Calu3 (cell line): ENCODE data around the gene SLC3A2. TPM values are rescaled to one million over a fixed set of nuclear protein-coding genes. Genes with fewer than 3 reads are reported as not detected.

Experiments
- BruUV-seq: library from RNA; stranded (reverse); fragments of 400-500 nt; replicated peaks from 2 replicates; lab custom pipeline; 2021; lab: Mats Ljungman, UMichigan
- CTCF ChIA-PET: fragments of 300-600 bp; sonication (Branson Sonifier 250); formaldehyde crosslinking; loops from one replicate; lab custom pipeline; 2022; ENCODE audit warnings: antibody characterized with exemption; lab: Charles Lee
- DNase-seq: peaks from one replicate; pipeline ENCODE4 v3.0.0; 2022
- H3K27ac Mint-ChIP-seq: one replicate; pipeline ENCODE4 v1.8.0; 2022; ENCODE audit warnings: mixed read lengths; ENCODE audit not compliant: unreplicated experiment
- H3K27me3 Mint-ChIP-seq: one replicate; pipeline ENCODE4 v1.8.0; 2022; ENCODE audit warnings: mixed read lengths; ENCODE audit not compliant: unreplicated experiment
- H3K36me3 Mint-ChIP-seq: one replicate; pipeline ENCODE4 v1.8.0; 2022; ENCODE audit warnings: mild to moderate bottlenecking, moderate library complexity, mixed read lengths; ENCODE audit not compliant: insufficient read depth, unreplicated experiment
- H3K4me1 Mint-ChIP-seq: one replicate; pipeline ENCODE4 v1.8.0; 2022; ENCODE audit warnings: mild to moderate bottlenecking, low read depth, mixed read lengths; ENCODE audit not compliant: unreplicated experiment
- H3K4me3 Mint-ChIP-seq: one replicate; pipeline ENCODE4 v1.8.0; 2022; ENCODE audit warnings: mild to moderate bottlenecking, low read depth, moderate library complexity, mixed read lengths; ENCODE audit not compliant: unreplicated experiment
- H3K9me3 Mint-ChIP-seq: one replicate; pipeline ENCODE4 v1.8.0; 2022; ENCODE audit warnings: low read depth, mixed read lengths; ENCODE audit not compliant: unreplicated experiment
- intact Hi-C: fragments of 100-400 bp; cut with micrococcal nuclease; formaldehyde crosslinking; loops from one replicate; pipeline ENCODE4 v1.10.0; 2022; ENCODE audit not compliant: unreplicated experiment
- total RNA-seq: library from RNA; stranded (reverse); gene quantifications from 2 replicates; pipeline ENCODE4 v1.2.3, GENCODE V29; 2022
- TF ChIP-seq, protein P1 (sequence below): fragments of 200-600 bp; IDR thresholded peaks from one replicate; pipeline ENCODE4 v1.8.0; 2022; ENCODE audit warnings: antibody characterized with exemption; ENCODE audit not compliant: unreplicated experiment

SLC3A2 gene
- total RNA-seq, 1 experiment from 2014 or later: 444 TPM

DNA sequence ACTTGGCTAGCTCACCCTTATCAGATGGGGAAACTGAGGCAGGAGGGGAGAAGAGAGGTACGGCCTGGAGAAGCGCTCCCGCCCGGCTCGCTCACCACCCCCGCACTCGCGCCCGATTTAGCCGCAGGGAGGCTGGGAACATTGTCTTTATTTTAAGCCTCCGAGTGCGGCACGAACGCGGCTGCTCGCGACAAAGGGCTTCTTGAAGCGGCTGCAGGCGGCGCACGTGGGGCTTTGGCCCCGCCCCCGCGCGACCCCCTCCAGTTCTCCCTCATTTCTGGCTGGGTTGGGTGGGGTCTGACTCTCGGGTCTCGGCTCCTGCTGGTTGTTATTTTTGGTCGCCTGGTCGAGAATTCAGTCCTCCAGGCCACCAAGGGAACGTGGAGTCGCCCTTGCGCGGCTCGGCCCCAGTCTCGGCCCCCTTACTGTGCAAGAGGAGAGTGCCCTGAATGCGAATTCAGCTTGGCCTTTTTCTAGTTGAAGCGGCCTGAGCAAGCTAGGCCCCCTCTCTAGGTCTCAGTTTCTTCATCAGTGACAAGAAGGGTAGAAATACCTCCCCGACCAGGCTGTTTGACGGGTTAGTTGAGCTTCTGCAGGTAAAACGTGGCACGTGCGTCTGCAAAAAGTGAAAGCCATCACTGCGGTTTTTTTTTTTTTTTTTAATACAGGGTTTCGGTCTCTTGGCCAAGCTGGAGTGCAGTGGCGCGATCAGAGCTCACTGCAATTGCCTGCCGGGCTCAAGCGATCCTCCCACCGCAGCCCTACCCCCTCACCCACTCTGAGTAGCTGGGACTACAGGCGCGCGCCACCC, 43.1 kb downstream of the SLC3A2 start:
- CTCF ChIA-PET: interaction anchor here (0.6 to 1.1 kb wide), 9 partner anchors 13 to 1433 kb away, joined by 3 to 7 read pairs (median 3); no protein-coding TSS in a partner anchor
- H3K9me3 Mint-ChIP-seq: no peaks in the 10 kb centered on the region
- no peaks in the 10 kb centered on the region for H3K36me3 Mint-ChIP-seq
- H3K27me3 Mint-ChIP-seq: peaks cover 98% of the 10 kb centered on the region
- intact Hi-C loops: no loop called here
- H3K4me3 Mint-ChIP-seq: peak overlapping the region; percentile 17
- TF ChIP-seq, protein P1, sequence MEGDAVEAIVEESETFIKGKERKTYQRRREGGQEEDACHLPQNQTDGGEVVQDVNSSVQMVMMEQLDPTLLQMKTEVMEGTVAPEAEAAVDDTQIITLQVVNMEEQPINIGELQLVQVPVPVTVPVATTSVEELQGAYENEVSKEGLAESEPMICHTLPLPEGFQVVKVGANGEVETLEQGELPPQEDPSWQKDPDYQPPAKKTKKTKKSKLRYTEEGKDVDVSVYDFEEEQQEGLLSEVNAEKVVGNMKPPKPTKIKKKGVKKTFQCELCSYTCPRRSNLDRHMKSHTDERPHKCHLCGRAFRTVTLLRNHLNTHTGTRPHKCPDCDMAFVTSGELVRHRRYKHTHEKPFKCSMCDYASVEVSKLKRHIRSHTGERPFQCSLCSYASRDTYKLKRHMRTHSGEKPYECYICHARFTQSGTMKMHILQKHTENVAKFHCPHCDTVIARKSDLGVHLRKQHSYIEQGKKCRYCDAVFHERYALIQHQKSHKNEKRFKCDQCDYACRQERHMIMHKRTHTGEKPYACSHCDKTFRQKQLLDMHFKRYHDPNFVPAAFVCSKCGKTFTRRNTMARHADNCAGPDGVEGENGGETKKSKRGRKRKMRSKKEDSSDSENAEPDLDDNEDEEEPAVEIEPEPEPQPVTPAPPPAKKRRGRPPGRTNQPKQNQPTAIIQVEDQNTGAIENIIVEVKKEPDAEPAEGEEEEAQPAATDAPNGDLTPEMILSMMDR: no peak
- no TSS peak for BruUV-seq
- DNase-seq: peak; percentile 17
- no peak overlapping the region for H3K27ac Mint-ChIP-seq
- peaks cover 19% of the 10 kb centered on the region for H3K4me1 Mint-ChIP-seq

DNA sequence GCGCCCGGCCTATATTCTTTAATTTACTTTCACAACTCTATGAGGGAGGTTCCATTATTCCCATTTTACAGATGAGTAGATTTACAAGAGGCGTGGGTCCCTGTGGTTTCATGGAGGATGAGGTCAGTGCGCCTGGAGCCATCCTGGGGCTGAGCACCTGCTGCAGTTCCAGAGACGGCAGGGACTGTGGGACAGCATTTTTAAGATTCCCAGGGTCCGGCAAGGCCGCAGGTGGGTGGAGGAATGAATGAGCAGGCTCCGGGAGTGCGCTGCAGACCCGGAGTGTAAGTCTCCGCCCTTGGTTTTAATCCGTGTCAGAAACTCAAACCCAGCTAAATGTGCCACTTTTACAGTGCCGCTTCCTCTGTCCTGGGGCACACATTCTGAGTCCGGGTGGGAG, 44.6 kb downstream of the SLC3A2 start:
- Mint-ChIP-seq H3K27ac (no peak overlapping the region), H3K36me3 (no peaks in the 10 kb centered on the region), H3K4me3 (peak overlapping the region; percentile 21), H3K27me3 (peaks cover 98% of the 10 kb centered on the region), H3K9me3 (no peaks in the 10 kb centered on the region), H3K4me1 (peaks cover 19% of the 10 kb centered on the region)
- intact Hi-C loops: no loop called here
- no TSS peak for BruUV-seq
- no peak for DNase-seq
- CTCF ChIA-PET: no interaction called here
- TF ChIP-seq, protein P1: no peak

DNA sequence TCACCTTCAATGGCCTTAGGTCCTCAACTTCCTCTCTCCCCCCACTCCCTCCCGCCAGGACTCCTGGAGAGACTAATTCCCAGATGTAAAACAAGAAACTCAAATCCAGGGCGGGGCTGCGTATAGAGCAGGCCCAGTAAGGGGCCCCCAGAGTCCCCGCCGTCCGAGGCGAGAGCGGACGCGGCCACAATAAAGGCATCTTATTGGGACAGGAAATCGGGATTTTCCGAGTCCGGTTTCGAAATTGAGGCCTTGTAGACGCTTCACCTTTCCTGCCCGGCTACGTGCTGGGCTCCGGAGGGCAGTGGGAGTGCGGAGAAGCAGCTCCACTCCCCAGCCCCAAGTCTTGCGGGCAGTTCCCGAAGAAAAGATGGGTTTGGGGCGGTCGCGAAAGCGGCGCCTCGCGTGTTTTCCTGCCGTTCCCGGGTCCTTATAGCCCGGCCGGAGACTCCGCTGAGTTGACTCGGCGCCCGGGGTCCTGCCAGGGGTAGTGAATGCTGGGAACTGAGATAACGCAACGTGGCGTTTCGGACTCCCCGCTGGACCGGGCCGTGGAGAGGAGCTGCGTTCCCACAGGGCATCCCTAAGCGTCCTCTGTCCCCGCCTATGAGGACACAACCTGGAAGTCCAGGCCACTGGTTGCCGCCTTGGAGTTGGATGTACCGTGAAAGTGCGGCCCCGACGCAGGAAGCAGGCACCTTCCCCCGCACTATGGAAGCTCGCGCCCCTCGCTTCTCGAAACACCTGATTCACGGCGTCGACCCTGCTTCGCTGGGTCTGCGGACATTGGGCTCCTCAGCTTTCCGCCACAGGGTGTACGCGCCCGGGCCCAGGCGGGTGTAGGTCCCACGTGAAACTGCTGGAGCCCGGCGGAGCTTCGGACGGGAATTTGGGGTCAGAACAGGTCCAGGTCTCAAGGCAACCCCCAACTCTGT, 45.3 kb downstream of the SLC3A2 start:
- DNase-seq: no peak
- peak overlapping the region; percentile 21 for H3K4me3 Mint-ChIP-seq
- no TSS peak for BruUV-seq
- TF ChIP-seq, protein P1: no peak
- H3K4me1 Mint-ChIP-seq: peaks cover 18% of the 10 kb centered on the region
- H3K27ac Mint-ChIP-seq: no peak overlapping the region
- H3K27me3 Mint-ChIP-seq: peaks cover 98% of the 10 kb centered on the region
- CTCF ChIA-PET: no interaction called here
- no peaks in the 10 kb centered on the region for H3K9me3 Mint-ChIP-seq
- intact Hi-C loops: no loop called here
- no peaks in the 10 kb centered on the region for H3K36me3 Mint-ChIP-seq

DNA sequence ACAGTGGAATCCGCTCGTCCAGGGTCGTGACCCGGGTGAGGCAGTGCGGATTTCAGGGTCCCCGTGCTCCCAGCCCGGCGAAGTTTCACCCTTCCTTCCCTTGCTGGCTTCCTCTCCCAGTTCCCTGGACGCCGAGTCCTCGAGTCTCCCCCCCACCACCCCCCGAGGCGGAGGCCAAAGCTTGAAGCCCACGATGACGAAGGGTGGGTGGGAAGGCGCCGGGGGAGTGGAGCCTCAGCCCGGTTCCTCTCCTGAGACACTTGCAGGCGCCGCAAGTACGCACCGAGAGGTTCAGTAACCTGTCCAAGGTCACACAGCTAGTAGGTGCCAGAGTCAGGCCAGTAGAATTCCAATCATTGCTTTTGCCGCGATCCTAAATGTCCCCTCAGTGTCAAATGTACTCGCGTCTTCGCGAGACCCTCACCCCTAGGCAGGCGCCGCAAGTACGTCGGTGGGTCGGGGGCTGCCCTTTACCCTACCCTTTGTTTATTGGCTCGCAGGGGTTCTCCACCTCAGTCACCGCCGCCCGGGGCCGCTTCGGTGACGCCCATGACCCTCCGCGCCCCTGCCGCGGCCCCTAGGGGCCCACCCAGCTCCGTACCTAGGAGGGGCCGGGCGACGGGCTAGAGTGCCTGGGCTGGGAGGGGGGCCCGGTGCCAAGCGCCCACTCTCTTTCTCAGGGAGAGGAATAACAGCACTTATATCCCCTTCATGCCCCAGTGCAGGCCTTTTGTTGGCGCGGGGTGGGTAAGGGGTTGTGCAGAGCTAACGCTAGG, 46.2 kb downstream of the SLC3A2 start:
- Mint-ChIP-seq H3K36me3 (no peaks in the 10 kb centered on the region), H3K27me3 (peaks cover 98% of the 10 kb centered on the region), H3K4me3 (no peak overlapping the region), H3K27ac (no peak overlapping the region), H3K4me1 (peaks cover 9% of the 10 kb centered on the region), H3K9me3 (no peaks in the 10 kb centered on the region)
- CTCF ChIA-PET: no interaction called here
- BruUV-seq: no TSS peak
- DNase-seq: no peak
- TF ChIP-seq, protein P1: no peak
- intact Hi-C loops: no loop called here
